Measurements from ENCODE around the gene ARNT2. TPM values are rescaled to one million over a fixed set of nuclear protein-coding genes. Genes with fewer than 3 reads are reported as not detected.

ARNT2 gene
- total and polyA plus RNA-seq, 8 donors = 0.58 to 27.4 (median 1.6) TPM

DNA sequence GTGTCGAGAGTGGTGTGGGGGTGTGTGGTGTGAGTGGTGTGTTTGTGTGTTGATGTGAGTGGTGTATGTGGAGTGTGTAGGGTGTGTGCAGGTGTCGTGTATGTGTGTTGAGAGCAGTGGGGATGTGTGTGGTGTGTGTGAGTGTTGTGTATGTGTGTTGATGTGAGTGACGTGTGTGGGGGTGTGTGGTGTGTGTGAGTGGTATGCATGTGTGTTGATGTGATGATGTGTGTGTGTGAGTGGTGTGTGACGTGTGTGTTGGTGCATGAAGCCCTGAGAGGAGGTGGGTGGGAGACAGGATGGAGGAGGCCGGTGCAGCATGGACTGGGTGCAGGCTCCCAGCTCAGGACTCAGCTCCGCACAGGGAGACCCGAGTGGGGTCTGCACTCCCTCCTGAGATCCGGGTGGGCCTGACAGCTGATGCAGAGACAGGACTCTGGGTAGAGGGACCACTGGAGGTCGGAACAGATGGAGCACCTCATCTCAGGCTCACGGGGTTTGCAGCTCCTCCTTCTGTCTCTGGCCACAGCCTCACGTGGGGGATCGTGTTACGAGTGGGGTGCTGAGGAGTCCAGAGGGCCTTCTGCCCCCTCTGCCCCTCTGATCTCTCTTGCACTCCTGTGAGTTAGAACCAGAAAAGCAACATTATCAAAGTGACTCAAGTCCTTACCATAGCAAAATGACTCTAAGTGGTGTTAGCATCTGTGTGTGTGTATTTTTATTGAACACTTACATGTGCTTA is 41.3 kb downstream of the ARNT2 start:
- no peak for DNase-seq
- H3K27ac ChIP-seq = no peak overlapping the region
- H3K9me3 ChIP-seq = no peaks in the 10 kb centered on the region
- intact Hi-C loops (cut with DNase I; ENCODE audit: low total_unique reads) = no loop called here
- no peaks in the 10 kb centered on the region for H3K36me3 ChIP-seq
- TF ChIP-seq, protein P1, sequence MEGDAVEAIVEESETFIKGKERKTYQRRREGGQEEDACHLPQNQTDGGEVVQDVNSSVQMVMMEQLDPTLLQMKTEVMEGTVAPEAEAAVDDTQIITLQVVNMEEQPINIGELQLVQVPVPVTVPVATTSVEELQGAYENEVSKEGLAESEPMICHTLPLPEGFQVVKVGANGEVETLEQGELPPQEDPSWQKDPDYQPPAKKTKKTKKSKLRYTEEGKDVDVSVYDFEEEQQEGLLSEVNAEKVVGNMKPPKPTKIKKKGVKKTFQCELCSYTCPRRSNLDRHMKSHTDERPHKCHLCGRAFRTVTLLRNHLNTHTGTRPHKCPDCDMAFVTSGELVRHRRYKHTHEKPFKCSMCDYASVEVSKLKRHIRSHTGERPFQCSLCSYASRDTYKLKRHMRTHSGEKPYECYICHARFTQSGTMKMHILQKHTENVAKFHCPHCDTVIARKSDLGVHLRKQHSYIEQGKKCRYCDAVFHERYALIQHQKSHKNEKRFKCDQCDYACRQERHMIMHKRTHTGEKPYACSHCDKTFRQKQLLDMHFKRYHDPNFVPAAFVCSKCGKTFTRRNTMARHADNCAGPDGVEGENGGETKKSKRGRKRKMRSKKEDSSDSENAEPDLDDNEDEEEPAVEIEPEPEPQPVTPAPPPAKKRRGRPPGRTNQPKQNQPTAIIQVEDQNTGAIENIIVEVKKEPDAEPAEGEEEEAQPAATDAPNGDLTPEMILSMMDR (IDR thresholded peaks at IDR 0.05) = no peak
- TF ChIP-seq POLR2A (IDR thresholded peaks at IDR 0.05) (no peak), EP300 (IDR thresholded peaks at IDR 0.05) (no peak), POLR2AphosphoS5 (IDR thresholded peaks at IDR 0.05) (no peak)
- no peaks in the 10 kb centered on the region for H3K27me3 ChIP-seq
- H3K4me3 ChIP-seq = no peak overlapping the region
- WGBS, 5 donors = 80 to 87% (median 83%) methylated on average over 13 of the region's 13 CpGs
- H3K4me1 ChIP-seq = peaks cover 0 to 2% (median 0%) of the 10 kb centered on the region in 4 donors

DNA sequence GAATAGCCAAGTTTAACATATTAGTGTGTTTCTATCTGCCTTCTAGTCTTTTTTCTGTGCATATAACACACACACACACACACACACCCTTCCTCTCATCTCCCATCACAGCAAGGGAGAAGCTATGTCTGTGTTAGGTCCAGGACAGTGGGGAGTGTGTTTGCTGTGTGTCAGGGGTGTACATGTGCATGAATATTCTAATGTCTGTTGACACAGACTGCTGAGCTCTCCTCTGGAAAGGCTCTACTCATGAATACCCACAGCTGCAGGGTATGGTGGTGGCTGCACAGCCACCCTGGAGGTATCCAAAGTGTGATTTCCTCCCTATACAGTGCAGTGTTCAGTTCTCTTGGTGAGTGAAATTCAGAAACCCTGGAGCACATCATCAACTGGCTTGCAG is 42.9 kb downstream of the ARNT2 start:
- Histone ChIP-seq H3K27ac (no peak overlapping the region), H3K36me3 (no peaks in the 10 kb centered on the region), H3K9me3 (no peaks in the 10 kb centered on the region), H3K4me1 (peaks cover 0 to 7% (median 0%) of the 10 kb centered on the region in 4 donors), H3K27me3 (no peaks in the 10 kb centered on the region), H3K4me3 (no peak overlapping the region)
- DNase-seq = no peak
- intact Hi-C loops (cut with DNase I; ENCODE audit: low total_unique reads) = no loop called here
- TF ChIP-seq POLR2AphosphoS5 (IDR thresholded peaks at IDR 0.05) (no peak), POLR2A (IDR thresholded peaks at IDR 0.05) (no peak), EP300 (IDR thresholded peaks at IDR 0.05) (no peak)
- TF ChIP-seq, protein P1 (IDR thresholded peaks at IDR 0.05) = no peak

DNA sequence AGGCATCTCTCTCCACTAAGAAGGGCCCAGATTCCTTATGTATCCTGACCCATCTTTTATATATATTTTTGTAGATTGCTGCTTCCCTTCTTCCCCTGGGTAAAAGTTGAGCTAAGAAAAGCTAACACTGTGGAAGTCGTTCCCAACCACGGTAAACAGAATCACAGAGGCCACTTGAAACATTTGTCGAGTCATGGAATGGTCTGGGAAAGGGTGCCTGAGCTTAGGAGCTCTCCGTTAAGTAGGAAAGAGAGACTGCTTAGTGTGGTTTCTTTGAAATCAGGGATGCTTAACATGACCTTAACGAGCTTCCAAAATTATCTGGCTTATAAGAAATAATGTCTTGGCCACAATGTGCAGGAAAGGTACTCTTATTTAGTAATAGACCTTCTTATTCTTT is 45.6 kb downstream of the ARNT2 start:
- Histone ChIP-seq H3K27me3 (no peaks in the 10 kb centered on the region), H3K27ac (no peak overlapping the region), H3K4me3 (no peak overlapping the region), H3K9me3 (no peaks in the 10 kb centered on the region), H3K4me1 (peaks cover 0 to 7% (median 0%) of the 10 kb centered on the region in 4 donors), H3K36me3 (peaks cover 0 to 3% (median 0%) of the 10 kb centered on the region in 4 donors)
- 70 to 82% (median 76%) methylated on average over 5 of the region's 5 CpGs for WGBS, 5 donors
- TF ChIP-seq, protein P1 (IDR thresholded peaks at IDR 0.05) = no peak
- TF ChIP-seq POLR2AphosphoS5 (IDR thresholded peaks at IDR 0.05) (no peak), EP300 (IDR thresholded peaks at IDR 0.05) (no peak), POLR2A (IDR thresholded peaks at IDR 0.05) (no peak)
- intact Hi-C loops (cut with DNase I; ENCODE audit: low total_unique reads) = loop anchor here (10.0 kb wide), 1 partner anchor 125 kb away; no protein-coding TSS in a partner anchor
- DNase-seq = no peak

DNA sequence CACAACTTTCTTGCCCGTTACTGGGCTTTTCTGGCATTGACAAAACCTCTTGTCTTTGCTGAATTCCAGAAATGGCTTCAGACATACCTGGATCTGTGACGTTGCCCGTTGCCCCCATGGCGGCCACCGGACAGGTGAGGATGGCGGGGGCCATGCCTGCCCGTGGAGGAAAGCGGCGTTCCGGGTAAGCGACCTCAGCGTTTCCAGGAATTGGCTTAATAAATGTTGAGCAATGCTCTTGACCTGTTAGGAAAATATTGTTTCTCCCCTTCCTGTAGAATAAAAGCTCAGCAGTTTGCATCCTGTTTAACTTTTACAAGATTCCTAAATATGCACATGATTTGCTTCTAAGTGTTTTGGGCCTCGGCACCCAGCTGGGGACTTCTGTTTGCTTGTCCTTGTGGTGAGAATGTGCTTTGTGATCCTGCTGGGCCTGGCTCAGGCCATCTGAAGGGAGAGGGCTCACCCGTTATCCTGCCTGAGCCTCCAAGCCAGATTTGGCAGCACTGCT is 46.7 kb downstream of the ARNT2 start:
- Histone ChIP-seq H3K27me3 (no peaks in the 10 kb centered on the region), H3K4me1 (peaks cover 5 to 7% (median 7%) of the 10 kb centered on the region in 4 donors), H3K27ac (no peak overlapping the region), H3K36me3 (peaks cover 0 to 3% (median 0%) of the 10 kb centered on the region in 4 donors), H3K4me3 (no peak overlapping the region), H3K9me3 (no peaks in the 10 kb centered on the region)
- WGBS, 5 donors = 73 to 87% (median 79%) methylated on average over 12 to 14 of the region's 14 CpGs
- intact Hi-C loops (cut with DNase I; ENCODE audit: low total_unique reads) = loop anchor here (10.0 kb wide), 1 partner anchor 124 kb away; no protein-coding TSS in a partner anchor
- DNase-seq = no peak
- TF ChIP-seq EP300 (IDR thresholded peaks at IDR 0.05) (no peak), POLR2AphosphoS5 (IDR thresholded peaks at IDR 0.05) (no peak), POLR2A (IDR thresholded peaks at IDR 0.05) (no peak)
- TF ChIP-seq, protein P1 (IDR thresholded peaks at IDR 0.05) = no peak
